Upper lobe of right lung (tissue), 1 donor: ENCODE results near the gene HIVEP3. TPM values are rescaled to one million over a fixed set of nuclear protein-coding genes. Genes with fewer than 3 reads are reported as not detected.

Experiments
- ATAC-seq: fragments of 200-7000 bp; cut with Tn5 transposase; one replicate; pipeline ENCODE4 v1.9.1; 2020; ENCODE audit warnings: mild to moderate bottlenecking, moderate library complexity
- DNase-seq: peaks from one replicate; pipeline ENCODE4 v3.0.0-alpha.2; 2020
- H3K27ac ChIP-seq: fragments of 200-600 bp; one replicate; pipeline ENCODE4 v1.8.0; 2022
- H3K27me3 ChIP-seq: fragments of 200-600 bp; one replicate; pipeline ENCODE4 v1.8.0; 2022; ENCODE audit warnings: mild to moderate bottlenecking
- H3K36me3 ChIP-seq: fragments of 200-600 bp; one replicate; pipeline ENCODE4 v1.8.0; 2022
- H3K4me1 ChIP-seq: fragments of 200-600 bp; one replicate; pipeline ENCODE4 v1.8.0; 2022
- H3K4me3 ChIP-seq: fragments of 200-600 bp; one replicate; pipeline ENCODE4 v1.8.0; 2022; ENCODE audit warnings: mild to moderate bottlenecking
- H3K9me3 ChIP-seq: fragments of 200-600 bp; one replicate; pipeline ENCODE4 v1.8.0; 2022
- intact Hi-C: fragments of 100-400 bp; cut with DNase I; formaldehyde crosslinking; loops from one replicate; pipeline ENCODE4 v1.11.0; 2022
- total RNA-seq: library from RNA; stranded (reverse); fragmentation: NEBNext Ultra II Directional; extraction: Animal tissue kit (Norgen Biotek cat#: 25700); gene quantifications from one replicate; pipeline ENCODE4 v1.2.1, GENCODE V29; 2021
- TF ChIP-seq, protein P1 (sequence below): fragments of 200-600 bp; IDR thresholded peaks from one replicate; pipeline ENCODE4 v1.8.0; 2022; ENCODE audit warnings: antibody characterized with exemption
- donor health status: DM: no; HTN: yes; CAD: no; lungs with severe emphysema.

HIVEP3 gene
- total RNA-seq, 1 donor from 2014 or later, result 16.6 TPM

DNA sequence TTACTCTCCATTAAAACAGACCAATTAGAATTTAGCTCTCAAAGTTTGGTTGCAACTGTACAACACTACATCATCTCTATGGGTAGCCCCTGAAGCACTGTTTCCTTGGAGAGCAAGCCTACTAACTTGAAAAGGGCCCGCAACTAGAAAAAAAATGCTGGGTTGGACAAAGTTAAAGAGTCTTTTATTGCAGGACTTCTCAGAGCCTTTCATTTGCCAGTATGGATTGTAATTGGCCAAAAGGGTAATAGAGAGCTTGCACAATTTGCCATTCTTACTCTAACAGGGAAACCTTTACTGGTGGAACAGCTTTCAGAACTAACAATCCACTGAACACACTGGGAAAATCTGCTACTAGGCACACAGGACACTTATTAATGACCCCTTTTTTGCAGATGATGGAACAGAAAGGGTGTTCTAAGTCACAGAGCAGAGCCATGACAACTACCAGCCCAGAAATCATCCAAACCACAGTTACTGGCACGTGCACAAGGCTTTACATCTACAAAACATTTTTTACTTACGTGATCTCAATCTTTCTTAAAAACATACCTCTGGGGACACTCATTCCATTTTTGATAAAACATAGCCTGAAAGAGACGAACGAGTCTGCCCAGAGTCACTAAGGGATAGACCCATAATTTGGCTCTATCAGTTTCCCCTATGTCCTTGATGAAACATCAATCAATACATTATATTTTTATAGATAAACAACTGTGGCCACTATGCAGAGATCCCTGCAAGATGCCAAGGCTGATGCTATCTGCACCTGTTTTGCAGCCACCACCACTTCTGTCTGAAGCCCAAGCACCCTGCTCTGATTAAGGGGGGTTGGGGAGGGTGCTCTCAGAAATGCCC, 257.9 kb downstream of the HIVEP3 start:
- Histone ChIP-seq H3K27ac (no peak overlapping the region), H3K36me3 (no peaks in the 10 kb centered on the region), H3K9me3 (no peaks in the 10 kb centered on the region), H3K4me1 (peaks cover 25% of the 10 kb centered on the region), H3K27me3 (no peaks in the 10 kb centered on the region), H3K4me3 (peak overlapping the region; percentile 59)
- no peak for DNase-seq
- intact Hi-C loops, result no loop called here
- TF ChIP-seq, protein P1, sequence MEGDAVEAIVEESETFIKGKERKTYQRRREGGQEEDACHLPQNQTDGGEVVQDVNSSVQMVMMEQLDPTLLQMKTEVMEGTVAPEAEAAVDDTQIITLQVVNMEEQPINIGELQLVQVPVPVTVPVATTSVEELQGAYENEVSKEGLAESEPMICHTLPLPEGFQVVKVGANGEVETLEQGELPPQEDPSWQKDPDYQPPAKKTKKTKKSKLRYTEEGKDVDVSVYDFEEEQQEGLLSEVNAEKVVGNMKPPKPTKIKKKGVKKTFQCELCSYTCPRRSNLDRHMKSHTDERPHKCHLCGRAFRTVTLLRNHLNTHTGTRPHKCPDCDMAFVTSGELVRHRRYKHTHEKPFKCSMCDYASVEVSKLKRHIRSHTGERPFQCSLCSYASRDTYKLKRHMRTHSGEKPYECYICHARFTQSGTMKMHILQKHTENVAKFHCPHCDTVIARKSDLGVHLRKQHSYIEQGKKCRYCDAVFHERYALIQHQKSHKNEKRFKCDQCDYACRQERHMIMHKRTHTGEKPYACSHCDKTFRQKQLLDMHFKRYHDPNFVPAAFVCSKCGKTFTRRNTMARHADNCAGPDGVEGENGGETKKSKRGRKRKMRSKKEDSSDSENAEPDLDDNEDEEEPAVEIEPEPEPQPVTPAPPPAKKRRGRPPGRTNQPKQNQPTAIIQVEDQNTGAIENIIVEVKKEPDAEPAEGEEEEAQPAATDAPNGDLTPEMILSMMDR, result no peak
- ATAC-seq, result no peak

DNA sequence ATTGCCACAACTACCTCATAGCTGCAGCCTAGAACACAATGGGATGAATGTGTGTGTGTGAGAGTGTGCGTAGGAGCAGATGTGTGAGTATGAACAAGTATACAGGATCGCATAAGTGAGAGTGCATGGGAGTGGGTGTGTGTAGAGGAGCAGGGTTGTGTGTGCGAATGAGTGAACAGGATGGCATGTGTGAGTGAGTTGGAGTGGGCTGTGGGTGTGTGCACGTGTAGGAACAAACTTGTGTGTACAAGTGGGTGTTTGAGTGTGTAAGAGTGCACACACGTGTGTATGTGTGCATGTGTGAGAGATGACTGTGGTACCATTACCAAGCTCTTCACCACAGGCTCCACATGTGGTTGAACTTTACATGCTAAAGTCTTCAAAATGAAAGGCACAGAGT, 258.8 kb downstream of the HIVEP3 start:
- peaks cover 22% of the 10 kb centered on the region for H3K4me1 ChIP-seq
- DNase-seq (no peak), ATAC-seq (no peak)
- no peak overlapping the region for H3K4me3 ChIP-seq
- intact Hi-C loops, result no loop called here
- H3K9me3 ChIP-seq, result no peaks in the 10 kb centered on the region
- H3K36me3 ChIP-seq, result no peaks in the 10 kb centered on the region
- no peaks in the 10 kb centered on the region for H3K27me3 ChIP-seq
- TF ChIP-seq, protein P1, result no peak
- no peak overlapping the region for H3K27ac ChIP-seq

DNA sequence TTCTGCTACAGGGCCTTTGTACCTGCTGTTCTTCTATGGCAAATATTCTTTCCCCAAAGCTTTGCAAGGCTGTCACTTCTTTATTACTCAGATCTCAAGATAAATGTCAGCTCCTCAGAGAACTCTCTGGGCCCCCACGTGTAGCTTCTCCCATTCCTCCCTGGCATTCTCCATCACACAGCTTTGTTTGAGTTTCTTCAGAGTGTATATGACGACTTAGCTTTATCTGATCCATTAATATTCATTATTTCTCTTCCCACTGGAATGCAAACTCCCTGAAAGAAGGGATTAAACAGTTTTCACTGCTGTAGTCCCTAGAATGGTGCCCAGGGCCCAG, 259.6 kb downstream of the HIVEP3 start:
- ATAC-seq (no peak), DNase-seq (no peak)
- no peaks in the 10 kb centered on the region for H3K9me3 ChIP-seq
- TF ChIP-seq, protein P1, result no peak
- H3K4me1 ChIP-seq, result peaks cover 21% of the 10 kb centered on the region
- intact Hi-C loops, result no loop called here
- no peaks in the 10 kb centered on the region for H3K36me3 ChIP-seq
- no peaks in the 10 kb centered on the region for H3K27me3 ChIP-seq
- H3K27ac ChIP-seq, result no peak overlapping the region
- no peak overlapping the region for H3K4me3 ChIP-seq

DNA sequence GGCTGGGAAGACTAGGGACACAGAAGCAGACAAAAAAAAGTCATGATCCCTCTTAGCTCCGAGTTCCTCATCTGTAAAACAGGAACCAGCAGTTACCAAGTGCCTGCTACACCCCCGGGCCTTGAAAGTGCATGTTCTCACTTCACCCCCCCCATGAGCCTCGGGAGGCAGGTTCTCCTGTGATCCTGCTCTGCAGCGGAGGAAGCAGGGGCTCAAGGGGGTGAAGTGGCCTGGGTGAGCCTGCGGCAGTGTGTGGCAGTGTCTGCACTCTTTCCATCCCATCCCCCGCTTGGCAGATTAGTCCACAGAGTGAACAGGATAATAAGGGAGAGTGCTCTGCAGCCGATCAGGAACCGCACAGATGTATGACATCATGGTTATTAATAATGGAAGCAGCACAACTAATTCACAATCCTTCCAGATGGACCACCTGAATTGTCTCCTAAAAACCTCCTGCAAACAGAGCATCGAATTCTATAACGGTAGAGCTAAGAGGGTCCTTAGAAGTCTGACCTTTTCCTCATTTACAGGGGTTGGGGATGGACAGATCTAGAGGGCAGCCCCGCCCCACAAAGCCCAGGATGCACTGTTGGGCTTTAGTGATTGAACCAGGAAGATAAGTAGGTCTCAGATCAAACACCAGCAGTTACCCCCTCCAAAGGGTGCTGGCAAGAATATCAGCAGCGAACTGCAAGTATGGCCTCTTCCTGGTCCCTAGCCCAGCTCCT, 260.1 kb downstream of the HIVEP3 start:
- TF ChIP-seq, protein P1, result no peak
- Histone ChIP-seq H3K4me3 (no peak overlapping the region), H3K4me1 (peaks cover 21% of the 10 kb centered on the region), H3K9me3 (no peaks in the 10 kb centered on the region), H3K27me3 (no peaks in the 10 kb centered on the region), H3K36me3 (no peaks in the 10 kb centered on the region), H3K27ac (no peak overlapping the region)
- intact Hi-C loops, result no loop called here
- ATAC-seq (peak; percentile 47), DNase-seq (no peak)

DNA sequence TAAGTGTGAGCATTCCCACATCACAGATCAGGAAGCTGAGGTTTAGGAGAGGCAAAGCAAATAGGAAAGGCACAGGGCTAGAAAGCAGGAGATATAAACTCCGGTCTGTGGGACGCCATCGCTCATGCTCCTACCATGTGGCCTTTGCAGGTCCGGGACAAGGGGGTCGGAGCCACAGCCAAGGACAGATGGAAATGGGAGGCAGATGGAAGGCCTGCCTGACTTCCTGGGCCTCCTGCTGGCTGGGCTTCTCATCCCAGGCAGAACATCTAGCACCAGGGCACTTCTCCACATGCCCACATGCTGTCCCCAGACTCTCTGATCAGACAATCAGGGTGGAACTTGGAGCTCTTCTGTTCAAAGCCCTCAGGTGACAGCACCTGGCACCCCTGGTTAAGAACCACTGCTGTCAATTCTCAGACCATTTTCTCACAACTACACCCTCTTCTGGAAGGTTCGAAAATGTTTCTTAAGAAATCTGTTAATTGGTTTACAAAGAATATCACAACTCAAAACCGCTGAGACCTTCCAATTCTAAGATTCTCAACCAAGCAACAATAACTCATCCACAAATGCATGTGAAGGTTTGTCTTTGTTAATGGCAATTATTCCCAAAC, 260.9 kb downstream of the HIVEP3 start:
- TF ChIP-seq, protein P1, result no peak
- Histone ChIP-seq H3K27ac (no peak overlapping the region), H3K36me3 (no peaks in the 10 kb centered on the region), H3K27me3 (no peaks in the 10 kb centered on the region), H3K4me3 (no peak overlapping the region), H3K9me3 (no peaks in the 10 kb centered on the region), H3K4me1 (peaks cover 13% of the 10 kb centered on the region)
- intact Hi-C loops, result no loop called here
- ATAC-seq, result no peak
- no peak for DNase-seq
